ENCODE data around the gene DHRSX. TPM values are rescaled to one million over a fixed set of nuclear protein-coding genes. Genes with fewer than 3 reads are reported as not detected.

DHRSX gene
- total and polyA plus RNA-seq, 11 donors: 14.6 to 36.1 (median 24.1) TPM

DNA sequence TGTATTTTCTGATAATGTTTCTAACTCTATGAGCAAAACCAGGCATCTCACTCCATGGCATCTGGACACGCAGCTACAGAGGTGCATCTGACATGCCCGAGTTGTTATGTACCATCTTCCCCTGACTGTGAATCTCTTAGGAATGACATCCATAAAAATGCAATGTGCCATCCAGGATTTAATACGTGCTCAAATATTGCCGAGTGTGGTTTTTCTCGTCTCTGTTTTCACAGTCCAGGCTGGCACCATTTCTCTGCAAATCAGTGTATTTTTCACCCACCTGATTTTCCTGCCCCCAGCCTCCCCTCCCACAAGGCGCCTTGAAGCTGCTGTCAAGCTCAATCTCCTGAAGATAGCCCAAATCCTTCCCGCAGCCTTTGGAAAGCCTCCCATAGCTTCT, 154.6 kb downstream of the DHRSX start:
- Histone ChIP-seq H3K27ac (no peak overlapping the region), H3K4me1 (peaks cover 0 to 28% (median 8%) of the 10 kb centered on the region in 12 donors), H3K36me3 (no peaks in the 10 kb centered on the region), H3K4me3 (no peak overlapping the region), H3K27me3 (no peaks in the 10 kb centered on the region), H3K9me3 (peaks cover 0 to 7% (median 0%) of the 10 kb centered on the region in 12 donors)
- intact Hi-C loops (cut with DNase I): loop anchor here in 2 of 10 donors (10.0 kb wide), 1 partner anchor 149 kb away; no protein-coding TSS in a partner anchor
- TF ChIP-seq POLR2A (IDR thresholded peaks at IDR 0.05): no peak
- TF ChIP-seq, protein P1, sequence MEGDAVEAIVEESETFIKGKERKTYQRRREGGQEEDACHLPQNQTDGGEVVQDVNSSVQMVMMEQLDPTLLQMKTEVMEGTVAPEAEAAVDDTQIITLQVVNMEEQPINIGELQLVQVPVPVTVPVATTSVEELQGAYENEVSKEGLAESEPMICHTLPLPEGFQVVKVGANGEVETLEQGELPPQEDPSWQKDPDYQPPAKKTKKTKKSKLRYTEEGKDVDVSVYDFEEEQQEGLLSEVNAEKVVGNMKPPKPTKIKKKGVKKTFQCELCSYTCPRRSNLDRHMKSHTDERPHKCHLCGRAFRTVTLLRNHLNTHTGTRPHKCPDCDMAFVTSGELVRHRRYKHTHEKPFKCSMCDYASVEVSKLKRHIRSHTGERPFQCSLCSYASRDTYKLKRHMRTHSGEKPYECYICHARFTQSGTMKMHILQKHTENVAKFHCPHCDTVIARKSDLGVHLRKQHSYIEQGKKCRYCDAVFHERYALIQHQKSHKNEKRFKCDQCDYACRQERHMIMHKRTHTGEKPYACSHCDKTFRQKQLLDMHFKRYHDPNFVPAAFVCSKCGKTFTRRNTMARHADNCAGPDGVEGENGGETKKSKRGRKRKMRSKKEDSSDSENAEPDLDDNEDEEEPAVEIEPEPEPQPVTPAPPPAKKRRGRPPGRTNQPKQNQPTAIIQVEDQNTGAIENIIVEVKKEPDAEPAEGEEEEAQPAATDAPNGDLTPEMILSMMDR (IDR thresholded peaks at IDR 0.05): no peak
- ATAC-seq (no peak), DNase-seq (no peak)
- 80 to 92% (median 82%) methylated on average over 7 of the region's 7 CpGs for WGBS, 4 donors

DNA sequence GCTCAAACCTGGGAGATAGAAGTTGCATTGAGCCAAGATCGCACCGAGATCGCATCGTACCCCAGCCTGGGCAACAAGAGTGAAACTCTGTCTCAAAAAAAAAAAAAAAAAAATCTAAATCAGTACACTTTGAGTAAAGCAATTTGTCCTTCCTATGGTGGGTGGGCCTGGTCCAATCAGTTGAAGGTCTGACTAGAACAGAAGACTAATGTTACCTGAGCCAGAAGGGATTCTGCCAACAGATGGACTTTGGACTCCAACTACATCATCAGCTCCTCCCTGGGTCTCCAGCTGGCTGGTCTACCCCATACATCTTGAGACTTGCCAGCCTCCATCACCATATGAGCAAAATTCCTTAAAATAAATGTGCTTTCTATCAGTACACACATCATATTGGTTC, 155.2 kb downstream of the DHRSX start:
- Histone ChIP-seq H3K4me1 (peaks cover 0 to 28% (median 8%) of the 10 kb centered on the region in 12 donors), H3K27ac (no peak overlapping the region), H3K27me3 (no peaks in the 10 kb centered on the region), H3K36me3 (no peaks in the 10 kb centered on the region), H3K9me3 (peaks cover 0 to 3% (median 0%) of the 10 kb centered on the region in 12 donors), H3K4me3 (no peak overlapping the region)
- WGBS, 4 donors: 91 to 100% (median 96%) methylated on average over 4 of the region's 4 CpGs
- intact Hi-C loops (cut with DNase I): loop anchor here in 2 of 10 donors (10.0 kb wide), 1 partner anchor 149 kb away; no protein-coding TSS in a partner anchor
- DNase-seq: no peak
- ATAC-seq: no peak
- TF ChIP-seq POLR2A (IDR thresholded peaks at IDR 0.05): no peak
- TF ChIP-seq, protein P1 (IDR thresholded peaks at IDR 0.05): no peak

DNA sequence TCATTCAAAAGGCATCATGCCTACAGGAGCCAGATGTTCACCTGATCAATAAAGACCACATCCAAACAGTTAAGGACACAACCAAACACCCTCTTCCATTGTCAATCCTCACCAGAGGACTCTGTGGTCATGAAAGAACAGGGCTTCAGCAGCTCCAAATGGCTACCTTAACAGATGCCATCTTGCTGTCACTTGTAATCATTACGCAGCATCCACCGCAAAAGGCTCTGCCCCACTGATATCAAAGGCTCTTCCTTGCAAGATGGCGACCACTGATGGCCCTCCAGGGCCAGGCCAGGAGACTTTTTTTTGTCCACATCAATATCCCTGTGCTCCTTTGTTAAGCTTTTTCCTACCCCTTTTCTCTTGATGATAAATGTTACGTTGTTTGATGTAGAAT, 157.4 kb downstream of the DHRSX start:
- no peak overlapping the region for H3K4me3 ChIP-seq
- DNase-seq (no peak), ATAC-seq (no peak)
- H3K4me1 ChIP-seq: peaks cover 0 to 28% (median 8%) of the 10 kb centered on the region in 12 donors
- no peak for TF ChIP-seq POLR2A (IDR thresholded peaks at IDR 0.05)
- TF ChIP-seq, protein P1 (IDR thresholded peaks at IDR 0.05): no peak
- H3K27ac ChIP-seq: peak overlapping the region in 11 of 12 donors; percentile 60 to 95 (median 81)
- H3K27me3 ChIP-seq: no peaks in the 10 kb centered on the region
- H3K36me3 ChIP-seq: peaks cover 0 to 4% (median 0%) of the 10 kb centered on the region in 9 donors
- intact Hi-C loops (cut with DNase I): loop anchor here in 2 of 10 donors (2.0 to 10.0 kb wide), 2 partner anchors 23 to 151 kb away; no protein-coding TSS in a partner anchor
- H3K9me3 ChIP-seq: peaks cover 0 to 10% (median 0%) of the 10 kb centered on the region in 12 donors
- WGBS, 4 donors: 91 to 99% (median 98%) methylated on average over 4 of the region's 4 CpGs

DNA sequence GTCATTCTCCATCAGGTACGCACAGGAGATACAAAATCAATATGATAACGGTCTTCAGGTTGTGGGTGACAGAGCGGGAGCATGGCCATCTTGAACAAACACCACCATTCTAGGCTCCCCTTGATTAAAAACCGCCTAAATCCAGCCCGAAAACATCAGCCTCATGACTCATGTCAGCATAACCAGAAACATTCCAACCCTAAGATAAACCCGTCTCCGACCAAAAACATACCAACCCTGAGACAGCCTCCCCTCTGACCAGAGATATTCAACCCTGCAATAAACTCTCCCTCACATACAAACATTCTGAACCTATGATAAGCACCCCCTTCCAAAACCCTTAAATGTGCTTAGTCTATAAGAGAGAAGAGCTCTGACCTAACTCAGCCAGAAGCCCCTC, 157.9 kb downstream of the DHRSX start:
- H3K4me1 ChIP-seq: peaks cover 0 to 23% (median 8%) of the 10 kb centered on the region in 12 donors
- H3K4me3 ChIP-seq: no peak overlapping the region
- no peaks in the 10 kb centered on the region for H3K27me3 ChIP-seq
- peaks cover 0 to 4% (median 0%) of the 10 kb centered on the region in 9 donors for H3K36me3 ChIP-seq
- DNase-seq (no peak), ATAC-seq (peak in 2 of 4 donors; percentile 8 to 14)
- intact Hi-C loops (cut with DNase I): loop anchor here in 4 of 10 donors (1.0 to 10.0 kb wide), 4 partner anchors 22 to 152 kb away; no protein-coding TSS in a partner anchor
- TF ChIP-seq, protein P1 (IDR thresholded peaks at IDR 0.05): no peak
- TF ChIP-seq POLR2A (IDR thresholded peaks at IDR 0.05): no peak
- H3K27ac ChIP-seq: peak overlapping the region; percentile 60 to 95 (median 81)
- H3K9me3 ChIP-seq: peaks cover 0 to 10% (median 0%) of the 10 kb centered on the region in 12 donors
- 62 to 76% (median 70%) methylated on average over 7 of the region's 7 CpGs for WGBS, 4 donors

Measured in heart left ventricle (tissue), 16 donors.